GM23248 (cell line): ENCODE data around the gene MOB2.

Experiments used
- EZH2 ChIP-seq: fragments of 200-600 bp; sonication (generic); IDR thresholded peaks from 2 replicates; pipeline ENCODE4 v1.6.1; 2018; ENCODE audit warnings: antibody characterized with exemption, mild to moderate bottlenecking; ENCODE audit not compliant: insufficient read depth, poor library complexity, severe bottlenecking
- EZH2phosphoT487 ChIP-seq: fragments of 200-600 bp; sonication (generic); IDR thresholded peaks from 2 replicates; pipeline ENCODE4 v1.6.1; 2018; ENCODE audit warnings: antibody characterized with exemption, moderate library complexity, mild to moderate bottlenecking, low read depth; ENCODE audit not compliant: insufficient read depth

DNA sequence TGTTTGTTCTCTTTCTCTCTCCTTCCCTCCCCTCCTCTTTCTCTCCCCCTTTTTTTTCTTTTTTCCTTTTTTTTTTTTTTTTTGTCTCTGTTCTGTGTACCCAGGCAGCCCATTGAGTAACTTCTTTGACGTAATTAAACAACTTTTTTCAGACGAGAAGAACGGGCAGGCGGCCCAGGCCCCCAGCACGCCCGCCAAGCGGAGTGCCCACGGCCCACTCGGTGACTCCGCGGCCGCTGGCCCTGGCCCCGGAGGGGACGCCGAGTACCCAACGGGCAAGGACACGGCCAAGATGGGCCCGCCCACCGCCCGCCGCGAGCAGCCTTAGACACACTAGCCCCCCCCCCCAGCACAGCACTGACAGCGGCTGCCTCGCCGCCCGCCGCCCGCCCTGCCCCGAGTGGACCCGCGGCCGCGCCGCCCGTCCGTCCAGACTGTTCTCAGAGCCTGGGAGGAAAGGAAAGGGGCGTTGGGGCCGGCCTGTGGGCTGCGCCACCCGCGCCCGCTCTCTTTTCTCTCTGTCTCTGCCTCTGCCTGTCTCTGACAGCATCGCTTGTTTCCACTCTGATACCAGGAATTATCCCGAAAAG is 26.1 kb downstream of the MOB2 start:
- TF ChIP-seq EZH2 (peak; percentile 69), EZH2phosphoT487 (no peak)
